ENCODE results near the gene FADS2.

DNA sequence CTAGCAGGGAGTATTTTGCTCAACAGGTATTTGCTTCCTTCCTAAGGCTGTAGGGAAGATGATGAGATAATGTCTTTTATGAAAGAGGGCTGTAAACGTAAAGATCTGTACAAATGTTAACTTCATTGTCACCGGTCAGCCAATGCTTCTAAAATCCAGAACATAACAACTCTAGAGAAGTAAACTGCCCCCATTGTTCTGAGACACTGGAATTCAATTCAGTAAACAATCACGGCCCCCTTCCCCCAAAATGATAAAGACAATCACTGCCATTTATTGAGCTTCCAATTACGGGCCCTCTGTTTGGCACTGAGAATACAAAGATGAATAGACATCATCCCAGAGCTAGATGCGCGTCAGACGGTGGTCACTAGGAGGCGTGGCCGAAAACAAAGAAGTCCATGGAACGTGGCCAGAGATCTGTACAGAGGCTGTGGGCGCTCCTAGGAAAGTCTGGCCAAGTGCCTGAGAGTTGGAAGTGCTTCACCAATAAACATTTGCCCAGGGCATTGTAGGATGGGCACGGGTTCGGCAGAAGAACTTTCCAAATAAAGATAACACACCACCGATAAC, 36.3 kb upstream of the FADS2 start:
- TF ChIP-seq, protein P1, sequence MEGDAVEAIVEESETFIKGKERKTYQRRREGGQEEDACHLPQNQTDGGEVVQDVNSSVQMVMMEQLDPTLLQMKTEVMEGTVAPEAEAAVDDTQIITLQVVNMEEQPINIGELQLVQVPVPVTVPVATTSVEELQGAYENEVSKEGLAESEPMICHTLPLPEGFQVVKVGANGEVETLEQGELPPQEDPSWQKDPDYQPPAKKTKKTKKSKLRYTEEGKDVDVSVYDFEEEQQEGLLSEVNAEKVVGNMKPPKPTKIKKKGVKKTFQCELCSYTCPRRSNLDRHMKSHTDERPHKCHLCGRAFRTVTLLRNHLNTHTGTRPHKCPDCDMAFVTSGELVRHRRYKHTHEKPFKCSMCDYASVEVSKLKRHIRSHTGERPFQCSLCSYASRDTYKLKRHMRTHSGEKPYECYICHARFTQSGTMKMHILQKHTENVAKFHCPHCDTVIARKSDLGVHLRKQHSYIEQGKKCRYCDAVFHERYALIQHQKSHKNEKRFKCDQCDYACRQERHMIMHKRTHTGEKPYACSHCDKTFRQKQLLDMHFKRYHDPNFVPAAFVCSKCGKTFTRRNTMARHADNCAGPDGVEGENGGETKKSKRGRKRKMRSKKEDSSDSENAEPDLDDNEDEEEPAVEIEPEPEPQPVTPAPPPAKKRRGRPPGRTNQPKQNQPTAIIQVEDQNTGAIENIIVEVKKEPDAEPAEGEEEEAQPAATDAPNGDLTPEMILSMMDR (IDR thresholded peaks at IDR 0.05), result no peak
- TF ChIP-seq POLR2A (IDR thresholded peaks at IDR 0.05), result no peak
